CD4-positive, CD25-positive, alpha-beta regulatory T cell (primary cell): ENCODE data around the gene SPATA17. TPM values are rescaled to one million over a fixed set of nuclear protein-coding genes. Genes with fewer than 3 reads are reported as not detected.

Source experiments
- polyA plus RNA-seq, 4 donors: library from polyadenylated mRNA; unstranded; fragments of 300-500 nt; fragmentation: Illumina TruSeq; gene quantifications; one replicate each; pipeline ENCODE4 v1.2.3, GENCODE V29; 2021
- total RNA-seq: library from RNA; stranded (reverse); gene quantifications from one replicate; pipeline ENCODE4 v1.2.3, GENCODE V29; 2022

SPATA17 gene
- total and polyA plus RNA-seq, 5 donors from 2014 or later, result not detected

Other genes with a start within 250 kb of the SPATA17 start
- gene GPATCH2, start 254 bp upstream of the SPATA17 start, total RNA-seq, result 17.0 TPM
- gene GPATCH2, start 254 bp upstream of the SPATA17 start, polyA plus RNA-seq, result 1 to 10 TPM; 3.4 to 4.7 (median 4.3) TPM